ENCODE results near the gene POLE3. TPM values are rescaled to one million over a fixed set of nuclear protein-coding genes. Genes with fewer than 3 reads are reported as not detected.
"Not testable (repeated sequence)": the region's sequence is repeated elsewhere in the genome, so short reads cannot be mapped to it uniquely, and the experiment has no call there.

The POLE3 gene
- total RNA-seq = 10 to 100 TPM; 51.7 to 52.2 TPM

GRCh38 chr9:113410207-113410864 is at the start of gene POLE3, which contains the start of gene C9orf43:
POLE3 (minus strand) TSS chr9:113410675; CDS start chr9:113410293, 382 bp downstream.
C9orf43 (plus strand) TSS chr9:113410747; CDS start chr9:113413494, 2,747 bp downstream.
- peaks cover 14% of the 10 kb centered on the region for H3K36me3 Mint-ChIP-seq
- ATAC-seq (ENCODE audit: low read depth) (peak; percentile 96), DNase-seq (peak; percentile 97)
- POLR2A ChIA-PET = interaction anchor here (0.6 to 3.0 kb wide), 22 partner anchors 10 to 255 kb away, joined by 3 to 33 read pairs (median 5); partner anchors contain the start of genes ALAD, BSPRY, CDC26 and FKBP15
- peak within 1 kb of the TSS; percentile 96 for H3K4me3 Mint-ChIP-seq
- peaks cover 18% of the 10 kb centered on the region for H3K4me1 Mint-ChIP-seq
- no peaks in the 10 kb centered on the region for H3K27me3 Mint-ChIP-seq
- no peaks in the 10 kb centered on the region for H3K9me3 Mint-ChIP-seq
- peak within 1 kb of the TSS; percentile 100 for H3K27ac Mint-ChIP-seq

GRCh38 chr9:113456235-113456634 is 45.8 kb upstream of the POLE3 start:
- ATAC-seq (ENCODE audit: low read depth) (no peak), DNase-seq (no peak)
- H3K27me3 Mint-ChIP-seq = no peaks in the 10 kb centered on the region
- no peaks in the 10 kb centered on the region for H3K9me3 Mint-ChIP-seq
- H3K27ac Mint-ChIP-seq = no peak overlapping the region
- H3K36me3 Mint-ChIP-seq = no peaks in the 10 kb centered on the region
- no peak overlapping the region for H3K4me3 Mint-ChIP-seq
- POLR2A ChIA-PET = no interaction called here
- H3K4me1 Mint-ChIP-seq = peaks cover 8% of the 10 kb centered on the region

DNA sequence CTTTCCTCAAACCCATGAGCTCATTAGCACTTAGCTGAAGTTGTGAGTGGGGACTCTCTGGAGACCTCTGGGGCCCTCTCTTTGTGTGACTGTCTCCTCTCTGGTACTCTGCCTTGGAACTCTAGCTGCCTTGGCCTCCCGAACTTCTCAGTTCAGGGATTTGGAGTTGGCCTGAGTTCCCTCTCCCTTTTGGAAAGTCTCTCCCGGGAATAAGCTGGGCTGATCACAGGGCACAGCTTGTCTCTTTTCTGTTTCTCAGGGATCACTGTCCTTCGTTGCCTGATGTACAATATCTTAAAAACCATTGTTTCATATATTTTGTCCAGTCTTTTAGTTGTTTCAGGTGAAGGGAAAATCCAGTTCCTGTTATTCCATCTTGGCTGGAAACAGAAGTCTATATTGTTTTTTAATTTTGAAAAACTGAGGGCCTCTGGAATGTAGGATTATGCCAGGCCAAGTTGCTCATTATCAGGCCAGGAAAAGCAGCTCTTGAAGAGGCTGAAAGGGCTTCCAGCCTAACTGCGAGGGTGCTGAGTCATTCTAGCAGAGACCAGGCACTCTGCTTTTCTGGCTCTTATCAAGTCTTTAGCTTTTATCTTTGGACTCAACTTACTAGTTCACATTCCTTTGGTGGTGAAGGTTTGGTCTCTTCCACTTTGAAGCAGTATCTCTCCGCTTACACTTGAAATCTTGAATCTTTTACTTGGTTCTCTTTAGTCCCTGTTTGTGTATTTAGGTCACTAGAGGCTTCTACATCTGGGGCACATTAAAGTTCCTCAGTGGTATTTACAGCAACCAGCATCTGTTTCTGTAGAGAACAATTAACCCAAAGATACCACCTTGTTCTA is 44.7 kb upstream of the POLE3 start:
- POLR2A ChIA-PET = interaction anchor here (1.1 kb wide), 1 partner anchor 62 kb away, joined by 3 read pairs; no protein-coding TSS in a partner anchor
- no peaks in the 10 kb centered on the region for H3K27me3 Mint-ChIP-seq

GRCh38 chr9:113452113-113452605 is 41.7 kb upstream of the POLE3 start:
- no peak for ATAC-seq (ENCODE audit: low read depth)
- peaks cover 5% of the 10 kb centered on the region for H3K4me1 Mint-ChIP-seq
- DNase-seq = no peak
- H3K36me3 Mint-ChIP-seq = no peaks in the 10 kb centered on the region
- H3K27me3 Mint-ChIP-seq = no peaks in the 10 kb centered on the region
- H3K27ac Mint-ChIP-seq = no peak overlapping the region
- POLR2A ChIA-PET = no interaction called here
- no peak overlapping the region for H3K4me3 Mint-ChIP-seq
- no peaks in the 10 kb centered on the region for H3K9me3 Mint-ChIP-seq

More for the DNA sequence above, 44.7 kb upstream of the POLE3 start:
- Mint-ChIP-seq H3K4me1 (peaks cover 6% of the 10 kb centered on the region), H3K27ac (no peak overlapping the region), H3K9me3 (no peaks in the 10 kb centered on the region), H3K36me3 (no peaks in the 10 kb centered on the region), H3K4me3 (no peak overlapping the region)
- ATAC-seq (ENCODE audit: low read depth) (peak; percentile 39), DNase-seq (no peak)

DNA sequence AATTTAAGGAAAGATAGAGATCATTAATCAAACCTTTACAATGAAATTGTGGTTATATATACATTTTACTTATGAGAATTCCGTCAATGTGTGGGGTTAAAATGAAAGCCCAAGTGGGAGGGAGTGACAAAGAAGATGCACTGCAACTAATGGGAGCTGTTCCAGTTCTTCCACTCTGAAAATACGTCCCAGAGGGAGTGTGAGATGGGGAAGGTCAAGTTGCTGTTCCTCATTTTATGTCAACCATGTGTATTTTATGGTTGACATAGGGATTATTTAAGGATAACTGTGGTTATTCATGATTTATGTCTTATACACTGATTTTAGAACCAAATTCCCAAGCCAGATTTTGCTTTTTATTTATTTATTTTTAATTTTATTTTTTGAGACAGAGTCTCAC is 38.9 kb upstream of the POLE3 start:
- H3K27me3 Mint-ChIP-seq = no peaks in the 10 kb centered on the region
- no peak for DNase-seq
- no peak overlapping the region for H3K4me3 Mint-ChIP-seq
- ATAC-seq (ENCODE audit: low read depth) = no peak
- POLR2A ChIA-PET = no interaction called here
- no peaks in the 10 kb centered on the region for H3K9me3 Mint-ChIP-seq
- H3K4me1 Mint-ChIP-seq = peaks cover 3% of the 10 kb centered on the region
- H3K36me3 Mint-ChIP-seq = no peaks in the 10 kb centered on the region
- H3K27ac Mint-ChIP-seq = no peak overlapping the region

GRCh38 chr9:113446323-113446740 is 35.9 kb upstream of the POLE3 start:
- Mint-ChIP-seq H3K27me3 (no peaks in the 10 kb centered on the region), H3K27ac (no peak overlapping the region), H3K4me3 (no peak overlapping the region), H3K9me3 (no peaks in the 10 kb centered on the region), H3K4me1 (peaks cover 3% of the 10 kb centered on the region), H3K36me3 (no peaks in the 10 kb centered on the region)
- ATAC-seq (ENCODE audit: low read depth) (no peak), DNase-seq (no peak)
- POLR2A ChIA-PET = interaction anchor here (1.2 kb wide), 1 partner anchor 133 kb away, joined by 3 read pairs; no protein-coding TSS in a partner anchor

- Mint-ChIP-seq H3K27ac (no peak overlapping the region), H3K36me3 (no peaks in the 10 kb centered on the region), H3K4me1 (peaks cover 3% of the 10 kb centered on the region), H3K9me3 (no peaks in the 10 kb centered on the region), H3K4me3 (no peak overlapping the region), H3K27me3 (no peaks in the 10 kb centered on the region)
- ATAC-seq (ENCODE audit: low read depth) = no peak
- no peak for DNase-seq
- POLR2A ChIA-PET = no interaction called here
Measured at GRCh38 chr9:113444736-113445135, 34.3 kb upstream of the POLE3 start.

- POLR2A ChIA-PET; H3K27ac Mint-ChIP-seq; H3K9me3 Mint-ChIP-seq; H3K4me1 Mint-ChIP-seq; ATAC-seq (ENCODE audit: low read depth); DNase-seq; H3K36me3 Mint-ChIP-seq; H3K4me3 Mint-ChIP-seq: not testable (repeated sequence)
- peaks cover 20% of the 10 kb centered on the region for H3K27me3 Mint-ChIP-seq
Measured at GRCh38 chr9:113437716-113438115, 27.2 kb upstream of the POLE3 start.

DNA sequence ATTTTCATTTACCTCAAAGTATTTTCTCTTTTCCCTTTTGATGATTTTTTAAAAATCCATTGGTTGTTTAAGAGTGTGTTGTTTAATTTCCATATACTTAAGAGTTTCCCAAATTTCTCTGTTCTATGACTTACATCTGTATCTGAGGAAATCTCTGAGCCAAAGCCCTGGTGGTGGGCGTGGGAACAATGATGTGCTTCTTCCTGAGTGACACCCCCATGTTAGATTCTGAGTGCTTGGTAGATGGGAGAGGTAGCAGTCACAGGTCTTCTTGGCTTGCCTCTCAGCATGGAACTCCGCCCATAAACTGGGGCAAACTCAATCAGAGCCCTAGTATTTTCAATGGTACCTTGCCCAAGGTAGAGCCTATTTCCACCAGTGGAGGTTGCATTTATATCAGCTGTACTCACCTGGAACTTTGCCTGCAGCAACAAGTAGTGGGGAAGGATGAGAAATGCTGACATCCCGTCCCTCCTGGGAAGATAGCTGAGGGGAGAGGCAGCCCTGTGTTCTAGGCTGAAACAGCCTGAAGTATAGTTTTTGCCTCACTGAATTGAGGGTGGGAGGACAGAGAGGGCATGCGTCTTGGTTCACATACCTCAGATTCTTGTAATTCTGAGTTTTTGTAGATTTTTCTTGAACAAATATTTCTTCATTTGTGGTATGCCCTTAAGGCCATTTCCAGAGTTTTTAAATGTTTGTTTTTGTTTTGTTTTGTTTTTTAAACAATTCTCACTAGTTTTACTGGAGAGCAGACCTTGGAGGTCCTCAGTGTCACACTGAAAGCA is 26.4 kb upstream of the POLE3 start:
- DNase-seq (no peak), ATAC-seq (ENCODE audit: low read depth) (no peak)
- no peaks in the 10 kb centered on the region for H3K4me1 Mint-ChIP-seq
- POLR2A ChIA-PET = no interaction called here
- no peak overlapping the region for H3K4me3 Mint-ChIP-seq
- H3K36me3 Mint-ChIP-seq = no peaks in the 10 kb centered on the region
- peaks cover 3% of the 10 kb centered on the region for H3K9me3 Mint-ChIP-seq
- peaks cover 26% of the 10 kb centered on the region for H3K27me3 Mint-ChIP-seq
- H3K27ac Mint-ChIP-seq = no peak overlapping the region

- POLR2A ChIA-PET = no interaction called here
- Mint-ChIP-seq H3K4me1 (no peaks in the 10 kb centered on the region), H3K4me3 (no peak overlapping the region), H3K27me3 (peaks cover 33% of the 10 kb centered on the region), H3K27ac (no peak overlapping the region), H3K36me3 (no peaks in the 10 kb centered on the region), H3K9me3 (no peaks in the 10 kb centered on the region)
- DNase-seq = no peak
- ATAC-seq (ENCODE audit: low read depth) = no peak
Measured at GRCh38 chr9:113431191-113431590, 20.7 kb upstream of the POLE3 start.

DNA sequence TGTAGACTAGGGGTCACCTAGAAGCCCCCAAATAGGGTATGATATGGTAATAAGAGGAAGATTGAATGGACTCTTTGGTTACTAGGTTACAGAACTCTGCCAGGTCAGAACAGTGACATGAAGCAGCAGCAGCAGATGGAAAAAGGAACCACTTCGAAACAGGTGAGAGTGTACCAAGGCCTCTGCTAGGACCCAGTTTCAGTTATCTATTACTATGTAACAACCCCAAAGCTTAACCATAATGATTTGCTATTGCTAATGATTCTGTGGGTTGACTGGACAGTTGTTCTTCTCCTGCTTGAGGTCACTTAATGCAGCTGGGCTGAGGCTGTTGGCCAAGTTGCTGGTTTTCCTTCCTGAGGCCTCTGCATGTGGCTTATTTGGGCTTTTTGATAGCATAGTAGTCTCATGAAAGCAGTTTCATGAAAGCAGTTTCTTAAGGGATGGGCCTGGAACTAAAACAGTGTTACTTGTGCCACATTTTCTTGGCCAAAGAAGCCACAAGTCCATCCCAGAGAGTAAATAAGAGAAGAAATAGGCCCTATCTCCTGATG is 17.7 kb upstream of the POLE3 start:
- H3K4me1 Mint-ChIP-seq = peaks cover 4% of the 10 kb centered on the region
- no peaks in the 10 kb centered on the region for H3K36me3 Mint-ChIP-seq
- ATAC-seq (ENCODE audit: low read depth) = no peak
- H3K27me3 Mint-ChIP-seq = peaks cover 37% of the 10 kb centered on the region
- POLR2A ChIA-PET = no interaction called here
- H3K4me3 Mint-ChIP-seq = no peak overlapping the region
- no peak for DNase-seq
- no peak overlapping the region for H3K27ac Mint-ChIP-seq
- no peaks in the 10 kb centered on the region for H3K9me3 Mint-ChIP-seq

DNA sequence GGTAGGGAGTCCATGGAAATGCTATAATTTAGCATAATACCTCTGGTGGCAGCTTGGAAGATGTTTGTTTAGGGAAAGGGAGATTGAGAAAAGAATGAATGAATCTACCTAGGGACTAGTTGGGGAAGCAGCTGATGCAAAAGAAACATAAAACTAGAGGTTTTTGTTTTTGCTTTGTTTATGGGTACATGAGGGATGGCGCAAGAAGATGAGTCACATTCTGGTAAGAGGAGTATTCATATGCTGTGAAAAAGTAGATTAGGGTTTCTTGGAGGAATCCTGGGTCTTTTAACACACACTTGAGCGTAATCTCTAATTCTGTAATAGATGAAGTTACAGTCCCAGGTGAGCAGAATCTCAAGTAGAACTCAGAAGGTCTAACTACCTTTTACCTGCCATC is 17.2 kb upstream of the POLE3 start:
- Mint-ChIP-seq H3K36me3 (no peaks in the 10 kb centered on the region), H3K4me1 (peaks cover 4% of the 10 kb centered on the region), H3K9me3 (no peaks in the 10 kb centered on the region), H3K4me3 (no peak overlapping the region), H3K27me3 (peaks cover 33% of the 10 kb centered on the region), H3K27ac (no peak overlapping the region)
- no peak for DNase-seq
- ATAC-seq (ENCODE audit: low read depth) = no peak
- POLR2A ChIA-PET = no interaction called here

DNA sequence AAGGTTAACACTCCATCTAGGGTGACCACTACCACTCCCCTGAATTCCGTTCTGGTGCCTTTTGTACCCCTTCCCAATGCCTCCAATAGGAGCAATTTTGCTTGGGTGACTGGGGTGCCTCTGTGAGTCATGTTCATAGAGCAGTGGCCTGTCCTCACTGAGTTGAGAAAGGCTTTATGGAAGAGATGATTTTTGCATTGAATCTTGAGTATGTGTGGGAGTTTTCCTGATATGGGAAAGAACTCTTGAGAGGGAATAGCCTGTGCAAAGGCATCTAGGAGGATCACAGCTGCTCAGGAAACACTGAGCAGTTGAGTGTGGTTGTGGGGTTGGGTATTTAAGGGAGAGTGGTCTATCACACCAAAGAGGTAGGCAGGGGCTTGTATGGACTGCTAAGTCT is 16.2 kb upstream of the POLE3 start:
- peaks cover 26% of the 10 kb centered on the region for H3K27me3 Mint-ChIP-seq
- no peak overlapping the region for H3K27ac Mint-ChIP-seq
- no peak overlapping the region for H3K4me3 Mint-ChIP-seq
- H3K9me3 Mint-ChIP-seq = no peaks in the 10 kb centered on the region
- POLR2A ChIA-PET = no interaction called here
- DNase-seq (no peak), ATAC-seq (ENCODE audit: low read depth) (no peak)
- no peaks in the 10 kb centered on the region for H3K36me3 Mint-ChIP-seq
- peaks cover 4% of the 10 kb centered on the region for H3K4me1 Mint-ChIP-seq
